Measurements from ENCODE around the gene KIF13A. TPM values are rescaled to one million over a fixed set of nuclear protein-coding genes. Genes with fewer than 3 reads are reported as not detected.
A peak's percentile ranks its signal among the peaks of the same experiment; 100 is the strongest.
"Not testable (repeated sequence)": the region's sequence is repeated elsewhere in the genome, so short reads cannot be mapped to it uniquely, and the experiment has no call there.

KIF13A gene
- polyA plus RNA-seq, 12 donors: 30.8 to 57.0 (median 39.7) TPM; not detected in 1

- DNase-seq: no peak
Measured at GRCh38 chr6:17905611-17906592, 81.5 kb downstream of the KIF13A start.

GRCh38 chr6:17904491-17905120 is 82.8 kb downstream of the KIF13A start:
- DNase-seq: no peak

- DNase-seq: no peak
Measured at GRCh38 chr6:17902974-17903373, 84.5 kb downstream of the KIF13A start.

- no peak for DNase-seq
Measured at GRCh38 chr6:17901493-17901892, 85.9 kb downstream of the KIF13A start.

GRCh38 chr6:17900011-17900410 is 87.4 kb downstream of the KIF13A start:
- no peak for DNase-seq

- DNase-seq: no peak
Measured at GRCh38 chr6:17899491-17899890, 87.9 kb downstream of the KIF13A start.

GRCh38 chr6:17897681-17898080 is 89.8 kb downstream of the KIF13A start:
- DNase-seq: no peak

- DNase-seq: no peak
Measured at GRCh38 chr6:17894905-17895304, 92.5 kb downstream of the KIF13A start.

GRCh38 chr6:17894191-17894590 is 93.2 kb downstream of the KIF13A start:
- DNase-seq: no peak

GRCh38 chr6:17892097-17892686 is 95.2 kb downstream of the KIF13A start:
- DNase-seq: no peak

- no peak for DNase-seq
Measured at GRCh38 chr6:17890309-17890708, 97.1 kb downstream of the KIF13A start.

GRCh38 chr6:17889777-17890176 is 97.7 kb downstream of the KIF13A start:
- not testable (repeated sequence) for DNase-seq

- DNase-seq: no peak
Measured at GRCh38 chr6:17886891-17887290, 100.5 kb downstream of the KIF13A start.

GRCh38 chr6:17885889-17886576 is 101.4 kb downstream of the KIF13A start:
- DNase-seq: no peak

GRCh38 chr6:17884498-17885478 is 102.6 kb downstream of the KIF13A start:
- no peak for DNase-seq

- no peak for DNase-seq
Measured at GRCh38 chr6:17883665-17884497, 103.6 kb downstream of the KIF13A start.

GRCh38 chr6:17881085-17881858 is 106.2 kb downstream of the KIF13A start:
- DNase-seq: no peak

- DNase-seq: peak; percentile 65
Measured at GRCh38 chr6:17879184-17879583, 108.3 kb downstream of the KIF13A start.

- no peak for DNase-seq
Measured at GRCh38 chr6:17878734-17879133, 108.7 kb downstream of the KIF13A start.
